K562 (cell line): Measurements from ENCODE around the gene METTL2B. TPM values are rescaled to one million over a fixed set of nuclear protein-coding genes. Genes with fewer than 3 reads are reported as not detected.

ENCODE experiments used
- CC2D1A ChIP-seq: fragments of 450-650 bp; IDR thresholded peaks from 2 replicates; pipeline ENCODE4 v1.6.1; 2017; ENCODE audit warnings: mild to moderate bottlenecking
- CTCFL ChIP-seq: IDR thresholded peaks from 2 replicates; pipeline ENCODE4 v1.6.1; 2011; ENCODE audit warnings: borderline replicate concordance, low read depth, mild to moderate bottlenecking, moderate library complexity, low read length; ENCODE audit not compliant: insufficient read depth, poor library complexity, severe bottlenecking
- DIDO1 ChIP-seq: fragments of 450-650 bp; IDR thresholded peaks from 2 replicates; pipeline ENCODE4 v1.6.1; 2016; ENCODE audit warnings: low read depth, missing biosample characterization, missing genetic modification characterization
- DPF2 ChIP-seq: fragments of 450-650 bp; IDR thresholded peaks from 2 replicates; pipeline ENCODE4 v1.6.1; 2016
- E2F1 ChIP-seq: sonication (generic); formaldehyde crosslinking; IDR thresholded peaks from 2 replicates; pipeline ENCODE4 v1.8.1; 2023; ENCODE audit warnings: mild to moderate bottlenecking, missing genetic modification reagents, moderate library complexity
- ETV5 ChIP-seq: sonication (generic); formaldehyde crosslinking; IDR thresholded peaks from 2 replicates; pipeline ENCODE4 v1.4.0; 2020; ENCODE audit warnings: low read depth, mild to moderate bottlenecking, missing genetic modification reagents
- FUS ChIP-seq: fragments of 200-400 bp; formaldehyde crosslinking; optimal IDR thresholded peaks from 2 replicates; pipeline ENCODE3; 2017; ENCODE audit warnings: low read depth, low read length
- RBM39 ChIP-seq: fragments of 200-400 bp; formaldehyde crosslinking; optimal IDR thresholded peaks from 2 replicates; pipeline ENCODE3; 2018; ENCODE audit warnings: low read depth, low read length
- RNF2 ChIP-seq: sonication (generic); IDR thresholded peaks from 2 replicates; pipeline ENCODE4 v1.6.1; 2016
- RNF219 ChIP-seq: fragments of 250-450 bp; sonication (Bioruptor Pico); IDR thresholded peaks from 2 replicates; pipeline ENCODE4 v1.5.0; 2022; ENCODE audit warnings: mild to moderate bottlenecking
- SIN3A ChIP-seq, 2 experiments: fragments of 150-350 bp in 1 of 2; IDR thresholded peaks; 2 replicates each; pipeline ENCODE4 v1.6.1; 2011 to 2016; ENCODE audit warnings: borderline replicate concordance in 2 of 2, low read depth in 2 of 2, low read length in 2 of 2, mild to moderate bottlenecking in 2 of 2, moderate library complexity in 2 of 2; ENCODE audit not compliant: control insufficient read depth in 1 of 2
- SMARCA4 ChIP-seq: fragments of 450-650 bp; IDR thresholded peaks from 2 replicates; pipeline ENCODE4 v1.6.1; 2016
- SOX6 ChIP-seq: fragments of 450-650 bp; IDR thresholded peaks from 2 replicates; pipeline ENCODE4 v1.6.1; 2014; ENCODE audit warnings: mild to moderate bottlenecking
- THAP12 ChIP-seq: fragments of 250-450 bp; sonication (Bioruptor Pico); IDR thresholded peaks from 2 replicates; pipeline ENCODE4 v1.9.0; 2021; ENCODE audit warnings: mild to moderate bottlenecking, inconsistent platforms
- polyA plus RNA-seq, 8 experiments: library from polyadenylated mRNA; depleted of rRNA in 4 of 8; stranded (reverse) in 5 of 8; unstranded in 3 of 8; fragments of >200 nt; fragmentation: Nextera tagmentation in 2 of 8; fragmentation: Illumina TruSeq in 1 of 8; extraction: Ambion mirVana in 2 of 8; extraction: Trizol in 1 of 8; gene quantifications; 2 replicates each; pipeline versions ENCODE4 v1.2.1 to v1.2.3, GENCODE V29; 2011 to 2014; ENCODE audit warnings: inconsistent platforms in 1 of 8, missing spikeins in 1 of 8
- total RNA-seq, 7 experiments: library from RNA; depleted of rRNA in 6 of 7; stranded (reverse); fragments of >200 nt in 6 of 7; fragmentation: Illumina TruSeq in 2 of 7; extraction: Trizol in 2 of 7; gene quantifications; 2 replicates each; pipeline versions ENCODE4 v1.2.1 to v1.2.3, GENCODE V29; 2011 to 2021; ENCODE audit warnings: low replicate concordance in 1 of 7
- TF ChIP-seq, protein P1 (sequence below): fragments of 450-650 bp; conservative IDR thresholded peaks from 2 replicates; pipeline ENCODE4 v1.6.1; 2016; ENCODE audit warnings: missing genetic modification characterization, low read depth, mild to moderate bottlenecking, control low read depth, missing compliant biosample characterization
- TF ChIP-seq, protein P2 (sequence below), 2 experiments: fragments of 450-650 bp; IDR thresholded peaks; 2 replicates each; pipeline ENCODE4 v1.6.1; 2016

Gene METTL2B
- total and polyA plus RNA-seq, 9 of the 15 experiments (the other 6 are each of a cell fraction or from before 2014, with no cell fraction given) = 35.9 to 95.7 (median 79.2) TPM

- no peak for TF ChIP-seq ETV5 (CRISPR knock-in tag)
- no peak for TF ChIP-seq RNF219
- peak; percentile 21; the same call in 1 of the 2 replicates for TF ChIP-seq SOX6
- no peak for TF ChIP-seq THAP12 (CRISPR knock-in tag)
- no peak for TF ChIP-seq FUS
- no peak for TF ChIP-seq CTCFL
- TF ChIP-seq RNF2 = no peak
- TF ChIP-seq DIDO1 (tag) = no peak
- TF ChIP-seq SMARCA4 = peak; percentile 80
- TF ChIP-seq SIN3A (IDR thresholded peaks at IDR 0.05; ENCODE audit: borderline replicate concordance in 2 of 2, control insufficient read depth in 1 of 2, low read depth in 2 of 2, low read length in 2 of 2) = no peak
- TF ChIP-seq, protein P1, sequence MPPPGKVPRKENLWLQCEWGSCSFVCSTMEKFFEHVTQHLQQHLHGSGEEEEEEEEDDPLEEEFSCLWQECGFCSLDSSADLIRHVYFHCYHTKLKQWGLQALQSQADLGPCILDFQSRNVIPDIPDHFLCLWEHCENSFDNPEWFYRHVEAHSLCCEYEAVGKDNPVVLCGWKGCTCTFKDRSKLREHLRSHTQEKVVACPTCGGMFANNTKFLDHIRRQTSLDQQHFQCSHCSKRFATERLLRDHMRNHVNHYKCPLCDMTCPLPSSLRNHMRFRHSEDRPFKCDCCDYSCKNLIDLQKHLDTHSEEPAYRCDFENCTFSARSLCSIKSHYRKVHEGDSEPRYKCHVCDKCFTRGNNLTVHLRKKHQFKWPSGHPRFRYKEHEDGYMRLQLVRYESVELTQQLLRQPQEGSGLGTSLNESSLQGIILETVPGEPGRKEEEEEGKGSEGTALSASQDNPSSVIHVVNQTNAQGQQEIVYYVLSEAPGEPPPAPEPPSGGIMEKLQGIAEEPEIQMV (tag) = no peak
- TF ChIP-seq, protein P2, sequence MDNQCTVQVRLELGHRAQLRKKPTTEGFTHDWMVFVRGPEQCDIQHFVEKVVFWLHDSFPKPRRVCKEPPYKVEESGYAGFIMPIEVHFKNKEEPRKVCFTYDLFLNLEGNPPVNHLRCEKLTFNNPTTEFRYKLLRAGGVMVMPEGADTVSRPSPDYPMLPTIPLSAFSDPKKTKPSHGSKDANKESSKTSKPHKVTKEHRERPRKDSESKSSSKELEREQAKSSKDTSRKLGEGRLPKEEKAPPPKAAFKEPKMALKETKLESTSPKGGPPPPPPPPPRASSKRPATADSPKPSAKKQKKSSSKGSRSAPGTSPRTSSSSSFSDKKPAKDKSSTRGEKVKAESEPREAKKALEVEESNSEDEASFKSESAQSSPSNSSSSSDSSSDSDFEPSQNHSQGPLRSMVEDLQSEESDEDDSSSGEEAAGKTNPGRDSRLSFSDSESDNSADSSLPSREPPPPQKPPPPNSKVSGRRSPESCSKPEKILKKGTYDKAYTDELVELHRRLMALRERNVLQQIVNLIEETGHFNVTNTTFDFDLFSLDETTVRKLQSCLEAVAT (IDR thresholded peaks at IDR 0.05) = no peak; a peak in 1 of 4 replicates
- TF ChIP-seq DPF2 = peak; percentile 48; the same call in 1 of the 2 replicates
- no peak for TF ChIP-seq E2F1 (CRISPR knock-in tag)
- no peak for TF ChIP-seq CC2D1A
- no peak for TF ChIP-seq RBM39
These were observed 38.9 kb upstream of the METTL2B start (continued) for GRCh38 chr7:128437426-128438332.
